Activated CD4-positive, alpha-beta T cell treated with anti-CD3 and anti-CD28 coated beads, Interleukin-2, amount 10 ng/mL, durations not matched to agents 24 days and 14 days (primary cell): ENCODE measurements around the gene EOLA2. TPM values are rescaled to one million over a fixed set of nuclear protein-coding genes. Genes with fewer than 3 reads are reported as not detected.

Experiments used
- total RNA-seq: library from RNA; stranded (reverse); gene quantifications from 2 replicates; pipeline ENCODE4 v1.2.3, GENCODE V29; 2022

Gene EOLA2
- total RNA-seq, 1 donor from 2014 or later: 49.2 TPM

Other genes with a start within 250 kb of the EOLA2 start
- not detected in 2 replicates for gene MAGEA11, start 226.4 kb downstream of the EOLA2 start, total RNA-seq
- 0.50 and 0.58 TPM in 2 replicates for gene HSFX1, start 164.4 kb downstream of the EOLA2 start, total RNA-seq
- not detected in 2 replicates for gene MAGEA9, start 156.6 kb downstream of the EOLA2 start, total RNA-seq
- not detected in 2 replicates for gene MAGEA8, start 57.3 kb downstream of the EOLA2 start, total RNA-seq
- 0.17 TPM in 1 of 2 replicates, not detected in the other for gene HSFX4, start 8.9 kb downstream of the EOLA2 start, total RNA-seq